Colonic mucosa (tissue), 4 donors: ENCODE results near the gene CERS6. TPM values are rescaled to one million over a fixed set of nuclear protein-coding genes. Genes with fewer than 3 reads are reported as not detected.

Experiments used
- DNase-seq: peaks from one replicate; pipeline ENCODE4 v3.0.0-alpha.2; 2020
- H3K27ac ChIP-seq: fragments of 200-600 bp; one replicate; pipeline ENCODE4 v1.8.0; 2021
- H3K27me3 ChIP-seq: fragments of 200-600 bp; one replicate; pipeline ENCODE4 v1.8.0; 2021
- H3K36me3 ChIP-seq: fragments of 200-600 bp; one replicate; pipeline ENCODE4 v1.8.0; 2021
- H3K4me1 ChIP-seq: fragments of 200-600 bp; one replicate; pipeline ENCODE4 v1.8.0; 2021; ENCODE audit warnings: mild to moderate bottlenecking
- H3K4me3 ChIP-seq: fragments of 200-600 bp; one replicate; pipeline ENCODE4 v1.8.0; 2021
- H3K9ac ChIP-seq, 2 donors: one replicate each; pipeline ENCODE4 v1.7.0; 2013; ENCODE audit warnings: control low read depth in 2 of 2, low read depth in 2 of 2, low read length in 2 of 2
- H3K9me3 ChIP-seq: fragments of 200-600 bp; one replicate; pipeline ENCODE4 v1.8.0; 2021
- CTCF ChIP-seq: fragments of 200-600 bp; IDR thresholded peaks from one replicate; pipeline ENCODE4 v1.8.0; 2022; ENCODE audit warnings: antibody characterized with exemption, mild to moderate bottlenecking
- intact Hi-C: fragments of 100-400 bp; cut with DNase I; formaldehyde crosslinking; loops from one replicate; pipeline ENCODE4 v1.14.1; 2022
- total RNA-seq, 2 donors: library from RNA; stranded (reverse); fragmentation: NEBNext Ultra II Directional in 1 of 2; extraction: Animal tissue kit (Norgen Biotek cat#: 25700) in 1 of 2; gene quantifications; one replicate each; pipeline ENCODE4 v1.2.1, GENCODE V29; 2021
- donor health status: healthy.
- donor health status: DM: no; HTN: no; CAD: no.
- donor health status: DM: no; HTN: no; CAD: no.

The CERS6 gene
- total RNA-seq, 2 donors from 2014 or later, result 56.7 to 75.9 TPM

DNA sequence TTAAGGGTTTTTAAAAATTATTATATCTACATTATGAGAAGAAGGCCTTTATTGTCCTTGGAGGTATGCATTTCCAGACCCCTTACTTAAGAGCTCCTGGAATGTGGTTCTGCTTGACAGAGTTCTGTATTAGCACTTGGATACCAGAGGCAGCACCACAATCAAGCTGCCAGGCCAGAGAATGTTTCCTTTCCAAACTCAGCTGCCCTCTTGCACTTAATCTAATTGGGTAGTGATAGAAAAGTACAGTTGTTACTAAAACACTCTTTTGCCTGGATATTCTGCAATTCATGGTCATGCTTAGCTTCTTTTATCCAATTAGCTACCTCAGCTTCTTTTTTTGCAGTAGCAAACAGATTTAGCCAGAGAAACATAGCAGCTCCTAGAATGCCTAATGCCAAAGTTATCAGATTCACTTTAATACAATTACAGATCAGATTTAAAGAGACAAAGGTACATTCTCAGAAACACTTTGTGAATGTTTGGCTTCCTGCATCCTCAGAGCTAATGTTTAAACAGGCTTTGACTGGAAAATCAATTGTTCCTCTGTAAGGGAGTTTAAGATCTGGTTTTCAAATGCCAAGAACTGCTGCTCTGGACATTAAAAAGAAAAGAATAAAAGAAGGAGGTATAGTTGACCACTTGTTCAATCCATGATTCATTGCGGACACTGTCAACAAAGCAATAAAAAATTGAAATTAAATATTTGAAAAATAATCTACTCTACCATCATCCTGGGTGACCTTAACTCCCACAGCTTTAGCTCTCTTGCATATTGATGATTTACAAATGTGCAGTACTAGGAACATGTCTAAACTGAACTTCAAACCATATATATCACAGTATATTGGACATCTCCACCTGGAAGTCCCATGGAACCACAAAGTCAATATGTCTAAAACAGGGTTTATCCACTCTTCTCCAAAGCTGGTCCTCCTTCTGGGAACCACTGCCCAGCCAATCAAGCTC lies 359.2 kb downstream of the CERS6 start:
- no peaks in the 10 kb centered on the region for H3K4me1 ChIP-seq
- no peaks in the 10 kb centered on the region for H3K36me3 ChIP-seq
- no peak for TF ChIP-seq CTCF
- no peaks in the 10 kb centered on the region for H3K27me3 ChIP-seq
- intact Hi-C loops, result no loop called here
- no peak overlapping the region for H3K4me3 ChIP-seq
- no peak overlapping the region for H3K9ac ChIP-seq
- H3K27ac ChIP-seq, result no peak overlapping the region
- DNase-seq, result no peak
- H3K9me3 ChIP-seq, result no peaks in the 10 kb centered on the region

DNA sequence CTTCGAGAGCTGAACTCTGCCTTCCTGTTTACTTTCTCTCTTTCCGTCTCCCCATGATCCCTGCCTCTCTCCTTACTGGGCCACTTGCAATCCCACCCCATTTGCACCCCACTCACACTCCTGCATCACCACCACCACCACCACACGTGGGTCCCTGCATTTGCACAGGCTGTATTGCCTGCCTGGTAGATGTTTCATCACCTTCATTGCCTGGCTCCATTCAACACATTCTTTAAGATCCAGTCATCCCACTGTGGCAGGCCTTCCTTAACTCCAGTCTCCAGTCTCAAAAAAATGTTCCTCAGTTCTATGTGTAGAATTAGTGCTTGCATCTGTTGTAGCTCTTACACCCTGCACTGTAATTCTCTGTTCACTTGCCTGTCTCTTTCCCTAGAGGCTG lies 360.3 kb downstream of the CERS6 start:
- Histone ChIP-seq H3K9me3 (no peaks in the 10 kb centered on the region), H3K36me3 (no peaks in the 10 kb centered on the region), H3K4me3 (no peak overlapping the region), H3K27me3 (no peaks in the 10 kb centered on the region), H3K27ac (no peak overlapping the region), H3K9ac (no peak overlapping the region), H3K4me1 (no peaks in the 10 kb centered on the region)
- intact Hi-C loops, result no loop called here
- TF ChIP-seq CTCF, result no peak
- no peak for DNase-seq

DNA sequence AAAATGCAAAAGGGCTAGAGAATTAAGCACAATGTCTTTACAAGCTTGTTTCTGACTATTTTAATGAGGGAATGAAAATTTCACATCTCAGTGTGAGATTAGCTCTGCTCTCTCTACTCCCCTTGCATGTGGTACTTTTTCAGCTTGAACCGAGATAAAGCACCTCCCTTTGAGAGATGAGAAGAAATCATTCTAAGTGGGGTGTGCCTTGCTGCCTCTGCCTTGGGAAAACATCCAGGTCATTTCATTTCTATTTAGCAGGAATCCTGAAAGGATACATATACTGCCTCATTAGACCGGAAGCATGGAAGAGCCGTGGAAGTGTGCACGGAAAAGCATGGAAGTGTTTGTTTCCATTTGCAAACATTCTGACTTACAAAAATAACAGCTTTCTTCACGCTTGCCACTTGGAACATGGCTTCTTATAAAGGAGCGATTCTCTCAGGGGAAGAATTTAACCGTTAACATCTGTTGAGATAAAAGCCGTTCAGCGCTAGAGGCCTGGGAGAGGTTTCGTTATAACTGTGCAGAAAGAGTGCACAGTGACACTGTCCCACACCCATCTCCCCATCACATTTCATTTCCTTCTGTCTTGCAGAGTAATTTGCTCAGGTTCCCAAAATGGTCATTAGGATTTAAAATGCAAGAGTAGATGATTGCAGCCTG lies 363.1 kb downstream of the CERS6 start:
- TF ChIP-seq CTCF, result no peak
- H3K27me3 ChIP-seq, result no peaks in the 10 kb centered on the region
- H3K4me3 ChIP-seq, result no peak overlapping the region
- no peak overlapping the region for H3K9ac ChIP-seq
- no peaks in the 10 kb centered on the region for H3K36me3 ChIP-seq
- H3K9me3 ChIP-seq, result no peaks in the 10 kb centered on the region
- no peak for DNase-seq
- no peak overlapping the region for H3K27ac ChIP-seq
- intact Hi-C loops, result no loop called here
- H3K4me1 ChIP-seq, result no peaks in the 10 kb centered on the region

DNA sequence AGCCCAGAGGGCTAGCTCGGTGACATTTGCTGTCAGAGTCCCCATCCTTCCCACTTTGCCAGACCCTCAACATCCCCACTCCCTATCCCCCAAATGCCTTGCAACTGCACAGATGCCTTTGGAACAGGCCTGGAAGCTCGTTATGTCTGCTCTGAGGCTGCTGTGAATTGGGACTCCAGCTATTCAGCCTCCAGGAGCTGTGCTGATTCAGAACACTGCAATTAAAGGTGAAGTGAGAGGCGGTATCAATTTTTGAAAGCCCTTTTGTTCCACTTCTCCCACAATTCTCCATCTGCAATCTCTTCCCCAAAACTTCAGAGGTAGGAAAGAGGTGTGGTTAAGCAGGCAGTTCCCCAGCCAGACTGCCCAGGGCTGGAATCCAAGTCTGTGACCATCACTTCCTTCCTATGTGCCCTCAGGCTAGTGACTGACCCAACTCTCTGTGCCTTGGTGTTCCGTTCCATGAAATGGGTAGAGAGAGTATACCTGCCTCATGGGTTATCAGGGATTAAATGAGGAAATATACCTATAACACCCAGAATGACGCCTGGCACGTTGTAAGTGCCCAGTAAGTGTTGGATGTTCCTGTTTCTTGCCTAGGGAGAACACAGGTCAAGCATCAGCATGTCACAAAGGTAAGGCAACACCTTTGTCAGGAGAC lies 363.9 kb downstream of the CERS6 start:
- Histone ChIP-seq H3K9me3 (no peaks in the 10 kb centered on the region), H3K36me3 (no peaks in the 10 kb centered on the region), H3K27ac (no peak overlapping the region), H3K4me1 (no peaks in the 10 kb centered on the region), H3K4me3 (no peak overlapping the region), H3K27me3 (no peaks in the 10 kb centered on the region), H3K9ac (no peak overlapping the region)
- intact Hi-C loops, result loop anchor here (10.0 kb wide), 1 partner anchor 45 kb away; no protein-coding TSS in a partner anchor
- no peak for DNase-seq
- no peak for TF ChIP-seq CTCF

DNA sequence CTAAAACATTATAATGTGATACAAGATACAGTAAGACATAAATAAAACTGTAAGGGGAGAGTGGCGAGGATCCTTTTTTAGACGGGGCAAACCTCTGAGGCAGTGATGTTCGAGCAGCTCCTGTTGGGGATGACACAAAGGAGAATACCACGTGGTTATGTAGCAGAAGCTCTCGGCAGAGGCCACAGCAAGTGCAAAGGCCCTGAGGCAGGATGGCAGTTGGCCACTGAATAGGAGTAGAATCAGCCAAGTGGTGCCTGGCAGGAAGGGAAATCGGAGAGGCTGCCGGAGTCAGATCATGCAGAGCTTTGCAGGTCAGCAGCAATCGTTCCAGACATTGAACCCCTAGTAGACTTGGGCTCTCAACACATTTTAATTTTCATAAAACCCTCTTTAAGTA lies 365.5 kb downstream of the CERS6 start:
- no peaks in the 10 kb centered on the region for H3K9me3 ChIP-seq
- no peak overlapping the region for H3K4me3 ChIP-seq
- no peaks in the 10 kb centered on the region for H3K4me1 ChIP-seq
- no peaks in the 10 kb centered on the region for H3K27me3 ChIP-seq
- no peak for DNase-seq
- intact Hi-C loops, result loop anchor here (10.0 kb wide), 1 partner anchor 47 kb away; no protein-coding TSS in a partner anchor
- H3K9ac ChIP-seq, result no peak overlapping the region
- no peak for TF ChIP-seq CTCF
- no peaks in the 10 kb centered on the region for H3K36me3 ChIP-seq
- H3K27ac ChIP-seq, result no peak overlapping the region
